ENCODE results near the gene FOXRED1.

FOXRED1 gene

GRCh38 chr11:126268708-126269579, at the start of gene FOXRED1, which contains the start of gene SRPRA:
Gene FOXRED1 (plus strand): TSS chr11:126269154. CDS start chr11:126269207, 53 bp downstream.
Gene SRPRA (minus strand): TSS chr11:126268895. CDS start chr11:126268804, 91 bp downstream.
- peak within 1 kb of the TSS; percentile 96 for H3K9ac ChIP-seq (ENCODE audit: low read length)
- peak; percentile 100 for DNase-seq (ENCODE audit: low read depth)
- no peaks in the 10 kb centered on the region for H3K9me3 ChIP-seq (ENCODE audit: control insufficient read depth, low read length)
- H3K4me3 ChIP-seq (ENCODE audit: low read length): peak within 1 kb of the TSS; percentile 94
- peaks cover 51% of the 10 kb centered on the region for H3K36me3 ChIP-seq (ENCODE audit: control insufficient read depth, insufficient read depth, low read length, severe bottlenecking)
- H3K27me3 ChIP-seq (replicated peaks; ENCODE audit: control insufficient read depth, insufficient read depth, low read length): no peaks in the 10 kb centered on the region
- H3K4me1 ChIP-seq (ENCODE audit: control insufficient read depth, insufficient read depth, low read length): peaks cover 16% of the 10 kb centered on the region

- H3K4me1 ChIP-seq (ENCODE audit: control insufficient read depth, insufficient read depth, low read length): peaks cover 6% of the 10 kb centered on the region
- no peak for DNase-seq (ENCODE audit: low read depth)
- H3K9me3 ChIP-seq (ENCODE audit: control insufficient read depth, low read length): no peaks in the 10 kb centered on the region
- no peaks in the 10 kb centered on the region for H3K27me3 ChIP-seq (replicated peaks; ENCODE audit: control insufficient read depth, insufficient read depth, low read length)
- H3K36me3 ChIP-seq (ENCODE audit: control insufficient read depth, insufficient read depth, low read length, severe bottlenecking): no peaks in the 10 kb centered on the region
- no peak overlapping the region for H3K9ac ChIP-seq (ENCODE audit: low read length)
- no peak overlapping the region for H3K4me3 ChIP-seq (ENCODE audit: low read length)
Observed at GRCh38 chr11:126219547-126219946, 49.4 kb upstream of the FOXRED1 start.

- no peak for DNase-seq (ENCODE audit: low read depth)
- Histone ChIP-seq H3K9me3 (ENCODE audit: control insufficient read depth, low read length) (no peaks in the 10 kb centered on the region), H3K4me3 (ENCODE audit: low read length) (no peak overlapping the region), H3K36me3 (ENCODE audit: control insufficient read depth, insufficient read depth, low read length, severe bottlenecking) (peaks cover 3% of the 10 kb centered on the region), H3K27me3 (replicated peaks; ENCODE audit: control insufficient read depth, insufficient read depth, low read length) (no peaks in the 10 kb centered on the region), H3K4me1 (ENCODE audit: control insufficient read depth, insufficient read depth, low read length) (no peaks in the 10 kb centered on the region), H3K9ac (ENCODE audit: low read length) (no peak overlapping the region)
Observed at GRCh38 chr11:126224647-126225294, 44.2 kb upstream of the FOXRED1 start.

GRCh38 chr11:126225295-126225665, 43.7 kb upstream of the FOXRED1 start:
- Histone ChIP-seq H3K27me3 (replicated peaks; ENCODE audit: control insufficient read depth, insufficient read depth, low read length) (no peaks in the 10 kb centered on the region), H3K4me3 (ENCODE audit: low read length) (no peak overlapping the region), H3K4me1 (ENCODE audit: control insufficient read depth, insufficient read depth, low read length) (no peaks in the 10 kb centered on the region), H3K36me3 (ENCODE audit: control insufficient read depth, insufficient read depth, low read length, severe bottlenecking) (peaks cover 5% of the 10 kb centered on the region), H3K9ac (ENCODE audit: low read length) (no peak overlapping the region), H3K9me3 (ENCODE audit: control insufficient read depth, low read length) (no peaks in the 10 kb centered on the region)
- no peak for DNase-seq (ENCODE audit: low read depth)

- Histone ChIP-seq H3K27me3 (replicated peaks; ENCODE audit: control insufficient read depth, insufficient read depth, low read length) (no peaks in the 10 kb centered on the region), H3K9me3 (ENCODE audit: control insufficient read depth, low read length) (no peaks in the 10 kb centered on the region), H3K36me3 (ENCODE audit: control insufficient read depth, insufficient read depth, low read length, severe bottlenecking) (peaks cover 15% of the 10 kb centered on the region), H3K9ac (ENCODE audit: low read length) (no peak overlapping the region), H3K4me1 (ENCODE audit: control insufficient read depth, insufficient read depth, low read length) (no peaks in the 10 kb centered on the region), H3K4me3 (ENCODE audit: low read length) (no peak overlapping the region)
- no peak for DNase-seq (ENCODE audit: low read depth)
Observed at GRCh38 chr11:126226334-126227084, 42.4 kb upstream of the FOXRED1 start.

GRCh38 chr11:126229858-126230540, 39.0 kb upstream of the FOXRED1 start:
- no peaks in the 10 kb centered on the region for H3K27me3 ChIP-seq (replicated peaks; ENCODE audit: control insufficient read depth, insufficient read depth, low read length)
- DNase-seq (ENCODE audit: low read depth): no peak
- H3K9me3 ChIP-seq (ENCODE audit: control insufficient read depth, low read length): no peaks in the 10 kb centered on the region
- no peak overlapping the region for H3K4me3 ChIP-seq (ENCODE audit: low read length)
- H3K36me3 ChIP-seq (ENCODE audit: control insufficient read depth, insufficient read depth, low read length, severe bottlenecking): peaks cover 18% of the 10 kb centered on the region
- peaks cover 6% of the 10 kb centered on the region for H3K4me1 ChIP-seq (ENCODE audit: control insufficient read depth, insufficient read depth, low read length)
- no peak overlapping the region for H3K9ac ChIP-seq (ENCODE audit: low read length)

GRCh38 chr11:126231725-126232459, 37.1 kb upstream of the FOXRED1 start:
- DNase-seq (ENCODE audit: low read depth): peak; percentile 25
- H3K4me3 ChIP-seq (ENCODE audit: low read length): no peak overlapping the region
- H3K27me3 ChIP-seq (replicated peaks; ENCODE audit: control insufficient read depth, insufficient read depth, low read length): no peaks in the 10 kb centered on the region
- no peaks in the 10 kb centered on the region for H3K9me3 ChIP-seq (ENCODE audit: control insufficient read depth, low read length)
- H3K9ac ChIP-seq (ENCODE audit: low read length): no peak overlapping the region
- peaks cover 27% of the 10 kb centered on the region for H3K36me3 ChIP-seq (ENCODE audit: control insufficient read depth, insufficient read depth, low read length, severe bottlenecking)
- peaks cover 6% of the 10 kb centered on the region for H3K4me1 ChIP-seq (ENCODE audit: control insufficient read depth, insufficient read depth, low read length)

- Histone ChIP-seq H3K9me3 (ENCODE audit: control insufficient read depth, low read length) (no peaks in the 10 kb centered on the region), H3K4me1 (ENCODE audit: control insufficient read depth, insufficient read depth, low read length) (peaks cover 6% of the 10 kb centered on the region), H3K4me3 (ENCODE audit: low read length) (no peak overlapping the region), H3K9ac (ENCODE audit: low read length) (no peak overlapping the region), H3K27me3 (replicated peaks; ENCODE audit: control insufficient read depth, insufficient read depth, low read length) (no peaks in the 10 kb centered on the region), H3K36me3 (ENCODE audit: control insufficient read depth, insufficient read depth, low read length, severe bottlenecking) (peaks cover 27% of the 10 kb centered on the region)
- DNase-seq (ENCODE audit: low read depth): no peak
Observed at GRCh38 chr11:126232683-126233082, 36.3 kb upstream of the FOXRED1 start.

- no peaks in the 10 kb centered on the region for H3K9me3 ChIP-seq (ENCODE audit: control insufficient read depth, low read length)
- H3K4me3 ChIP-seq (ENCODE audit: low read length): no peak overlapping the region
- H3K4me1 ChIP-seq (ENCODE audit: control insufficient read depth, insufficient read depth, low read length): peaks cover 6% of the 10 kb centered on the region
- H3K9ac ChIP-seq (ENCODE audit: low read length): no peak overlapping the region
- H3K27me3 ChIP-seq (replicated peaks; ENCODE audit: control insufficient read depth, insufficient read depth, low read length): no peaks in the 10 kb centered on the region
- H3K36me3 ChIP-seq (ENCODE audit: control insufficient read depth, insufficient read depth, low read length, severe bottlenecking): peaks cover 30% of the 10 kb centered on the region
- DNase-seq (ENCODE audit: low read depth): peak; percentile 25
Observed at GRCh38 chr11:126233391-126233790, 35.6 kb upstream of the FOXRED1 start.

- no peaks in the 10 kb centered on the region for H3K9me3 ChIP-seq (ENCODE audit: control insufficient read depth, low read length)
- H3K4me1 ChIP-seq (ENCODE audit: control insufficient read depth, insufficient read depth, low read length): peaks cover 8% of the 10 kb centered on the region
- H3K27me3 ChIP-seq (replicated peaks; ENCODE audit: control insufficient read depth, insufficient read depth, low read length): no peaks in the 10 kb centered on the region
- H3K4me3 ChIP-seq (ENCODE audit: low read length): no peak overlapping the region
- peaks cover 46% of the 10 kb centered on the region for H3K36me3 ChIP-seq (ENCODE audit: control insufficient read depth, insufficient read depth, low read length, severe bottlenecking)
- peak; percentile 40 for DNase-seq (ENCODE audit: low read depth)
- H3K9ac ChIP-seq (ENCODE audit: low read length): no peak overlapping the region
Observed at GRCh38 chr11:126246636-126247035, 22.3 kb upstream of the FOXRED1 start.
